ENCODE measurements around the gene ATG4D.

Gene ATG4D

GRCh38 chr19:10554760-10555609 is 11.3 kb downstream of the ATG4D start:
- Histone ChIP-seq H3K36me3 (ENCODE audit: control insufficient read depth in 1 of 2, insufficient read depth in 2 of 2, low read length in 2 of 2) (peaks cover 27 to 85% of the 10 kb centered on the region in 2 donors), H3K27me3 (ENCODE audit: low read depth, low read length) (no peaks in the 10 kb centered on the region), H3K9me3 (ENCODE audit: control insufficient read depth in 1 of 2, low read length in 2 of 2) (no peaks in the 10 kb centered on the region), H3K4me3 (ENCODE audit: low read depth in 1 of 2, low read length in 2 of 2) (no peak overlapping the region), H3K4me1 (ENCODE audit: control insufficient read depth in 1 of 2, insufficient read depth in 2 of 2, low read length in 2 of 2) (no peaks in the 10 kb centered on the region), H3K27ac (ENCODE audit: low read length) (no peak overlapping the region)

- Histone ChIP-seq H3K27ac (ENCODE audit: low read length) (no peak overlapping the region), H3K27me3 (ENCODE audit: low read depth, low read length) (no peaks in the 10 kb centered on the region), H3K4me1 (ENCODE audit: control insufficient read depth in 1 of 2, insufficient read depth in 2 of 2, low read length in 2 of 2) (no peaks in the 10 kb centered on the region), H3K4me3 (ENCODE audit: low read depth in 1 of 2, low read length in 2 of 2) (no peak overlapping the region), H3K36me3 (ENCODE audit: control insufficient read depth in 1 of 2, insufficient read depth in 2 of 2, low read length in 2 of 2) (peaks cover 33 to 85% of the 10 kb centered on the region in 2 donors), H3K9me3 (ENCODE audit: control insufficient read depth in 1 of 2, low read length in 2 of 2) (no peaks in the 10 kb centered on the region)
Measured at GRCh38 chr19:10555610-10555973, 11.9 kb downstream of the ATG4D start.

GRCh38 chr19:10557603-10558197 is 14.0 kb downstream of the ATG4D start:
- H3K4me1 ChIP-seq (ENCODE audit: control insufficient read depth in 1 of 2, insufficient read depth in 2 of 2, low read length in 2 of 2) = no peaks in the 10 kb centered on the region
- peaks cover 33 to 76% of the 10 kb centered on the region in 2 donors for H3K36me3 ChIP-seq (ENCODE audit: control insufficient read depth in 1 of 2, insufficient read depth in 2 of 2, low read length in 2 of 2)
- H3K9me3 ChIP-seq (ENCODE audit: control insufficient read depth in 1 of 2, low read length in 2 of 2) = no peaks in the 10 kb centered on the region
- no peak overlapping the region for H3K27ac ChIP-seq (ENCODE audit: low read length)
- no peaks in the 10 kb centered on the region for H3K27me3 ChIP-seq (ENCODE audit: low read depth, low read length)
- no peak overlapping the region for H3K4me3 ChIP-seq (ENCODE audit: low read depth in 1 of 2, low read length in 2 of 2)

- peaks cover 0 to 7% of the 10 kb centered on the region in 2 donors for H3K4me1 ChIP-seq (ENCODE audit: control insufficient read depth in 1 of 2, insufficient read depth in 2 of 2, low read length in 2 of 2)
- peaks cover 22 to 54% of the 10 kb centered on the region in 2 donors for H3K36me3 ChIP-seq (ENCODE audit: control insufficient read depth in 1 of 2, insufficient read depth in 2 of 2, low read length in 2 of 2)
- H3K4me3 ChIP-seq (ENCODE audit: low read depth in 1 of 2, low read length in 2 of 2) = no peak overlapping the region
- no peak overlapping the region for H3K27ac ChIP-seq (ENCODE audit: low read length)
- no peaks in the 10 kb centered on the region for H3K27me3 ChIP-seq (ENCODE audit: low read depth, low read length)
- no peaks in the 10 kb centered on the region for H3K9me3 ChIP-seq (ENCODE audit: control insufficient read depth in 1 of 2, low read length in 2 of 2)
Measured at GRCh38 chr19:10560154-10560553, 16.4 kb downstream of the ATG4D start.

GRCh38 chr19:10562609-10563008 is 18.9 kb downstream of the ATG4D start:
- Histone ChIP-seq H3K4me1 (ENCODE audit: control insufficient read depth in 1 of 2, insufficient read depth in 2 of 2, low read length in 2 of 2) (peaks cover 13 to 23% of the 10 kb centered on the region in 2 donors), H3K36me3 (ENCODE audit: control insufficient read depth in 1 of 2, insufficient read depth in 2 of 2, low read length in 2 of 2) (peaks cover 19 to 33% of the 10 kb centered on the region in 2 donors), H3K9me3 (ENCODE audit: control insufficient read depth in 1 of 2, low read length in 2 of 2) (no peaks in the 10 kb centered on the region), H3K4me3 (ENCODE audit: low read depth in 1 of 2, low read length in 2 of 2) (no peak overlapping the region), H3K27ac (ENCODE audit: low read length) (no peak overlapping the region), H3K27me3 (ENCODE audit: low read depth, low read length) (no peaks in the 10 kb centered on the region)

- Histone ChIP-seq H3K27me3 (ENCODE audit: low read depth, low read length) (no peaks in the 10 kb centered on the region), H3K4me3 (ENCODE audit: low read depth in 1 of 2, low read length in 2 of 2) (peak overlapping the region; percentile 76 to 88), H3K27ac (ENCODE audit: low read length) (peak overlapping the region; percentile 45), H3K4me1 (ENCODE audit: control insufficient read depth in 1 of 2, insufficient read depth in 2 of 2, low read length in 2 of 2) (peaks cover 13 to 38% of the 10 kb centered on the region in 2 donors), H3K9me3 (ENCODE audit: control insufficient read depth in 1 of 2, low read length in 2 of 2) (no peaks in the 10 kb centered on the region), H3K36me3 (ENCODE audit: control insufficient read depth in 1 of 2, insufficient read depth in 2 of 2, low read length in 2 of 2) (peaks cover 9 to 13% of the 10 kb centered on the region in 2 donors)
Measured at GRCh38 chr19:10565028-10565566, 21.4 kb downstream of the ATG4D start.

- Histone ChIP-seq H3K36me3 (ENCODE audit: control insufficient read depth in 1 of 2, insufficient read depth in 2 of 2, low read length in 2 of 2) (peaks cover 2 to 6% of the 10 kb centered on the region in 2 donors), H3K4me3 (ENCODE audit: low read depth in 1 of 2, low read length in 2 of 2) (peak within 1 kb of the TSS; percentile 76 to 88), H3K27ac (ENCODE audit: low read length) (peak within 1 kb of the TSS; percentile 82), H3K27me3 (ENCODE audit: low read depth, low read length) (no peaks in the 10 kb centered on the region), H3K9me3 (ENCODE audit: control insufficient read depth in 1 of 2, low read length in 2 of 2) (no peaks in the 10 kb centered on the region), H3K4me1 (ENCODE audit: control insufficient read depth in 1 of 2, insufficient read depth in 2 of 2, low read length in 2 of 2) (peaks cover 13 to 38% of the 10 kb centered on the region in 2 donors)
Measured at GRCh38 chr19:10565567-10566407, 22.1 kb downstream of the ATG4D start, which contains the start of gene KRI1. KRI1 (minus strand) TSS chr19:10566010; CDS start chr19:10565999, 11 bp downstream.

- Histone ChIP-seq H3K27ac (ENCODE audit: low read length) (peak overlapping the region; percentile 82), H3K27me3 (ENCODE audit: low read depth, low read length) (no peaks in the 10 kb centered on the region), H3K4me1 (ENCODE audit: control insufficient read depth in 1 of 2, insufficient read depth in 2 of 2, low read length in 2 of 2) (peaks cover 13 to 38% of the 10 kb centered on the region in 2 donors), H3K9me3 (ENCODE audit: control insufficient read depth in 1 of 2, low read length in 2 of 2) (no peaks in the 10 kb centered on the region), H3K4me3 (ENCODE audit: low read depth in 1 of 2, low read length in 2 of 2) (peak overlapping the region; percentile 64 to 88), H3K36me3 (ENCODE audit: control insufficient read depth in 1 of 2, insufficient read depth in 2 of 2, low read length in 2 of 2) (peaks cover 0 to under 1% of the 10 kb centered on the region in 2 donors)
Measured at GRCh38 chr19:10566408-10566657, 22.6 kb downstream of the ATG4D start.

- Histone ChIP-seq H3K27ac (ENCODE audit: low read length) (peak overlapping the region; percentile 82), H3K4me1 (ENCODE audit: control insufficient read depth in 1 of 2, insufficient read depth in 2 of 2, low read length in 2 of 2) (peaks cover 13 to 38% of the 10 kb centered on the region in 2 donors), H3K4me3 (ENCODE audit: low read depth in 1 of 2, low read length in 2 of 2) (peak overlapping the region; percentile 64 to 88), H3K9me3 (ENCODE audit: control insufficient read depth in 1 of 2, low read length in 2 of 2) (no peaks in the 10 kb centered on the region), H3K27me3 (ENCODE audit: low read depth, low read length) (no peaks in the 10 kb centered on the region), H3K36me3 (ENCODE audit: control insufficient read depth in 1 of 2, insufficient read depth in 2 of 2, low read length in 2 of 2) (no peaks in the 10 kb centered on the region)
Measured at GRCh38 chr19:10566658-10567410, 23.1 kb downstream of the ATG4D start.

GRCh38 chr19:10567656-10568055 is 24.0 kb downstream of the ATG4D start:
- Histone ChIP-seq H3K27me3 (ENCODE audit: low read depth, low read length) (no peaks in the 10 kb centered on the region), H3K27ac (ENCODE audit: low read length) (peak overlapping the region; percentile 82), H3K9me3 (ENCODE audit: control insufficient read depth in 1 of 2, low read length in 2 of 2) (no peaks in the 10 kb centered on the region), H3K4me3 (ENCODE audit: low read depth in 1 of 2, low read length in 2 of 2) (peak overlapping the region; percentile 69 to 88), H3K4me1 (ENCODE audit: control insufficient read depth in 1 of 2, insufficient read depth in 2 of 2, low read length in 2 of 2) (peaks cover 13 to 38% of the 10 kb centered on the region in 2 donors), H3K36me3 (ENCODE audit: control insufficient read depth in 1 of 2, insufficient read depth in 2 of 2, low read length in 2 of 2) (no peaks in the 10 kb centered on the region)

Measured in muscle layer of duodenum (tissue), 2 donors.